NB4 (cell line): ENCODE measurements around the gene EQTN.
A peak's percentile ranks its signal among the peaks of the same experiment; 100 is the strongest.

Source experiments
- DNase-seq: peaks from one replicate; pipeline ENCODE4 v3.0.0; 2010; ENCODE audit warnings: low read depth
- H3K4me3 ChIP-seq: one replicate; pipeline ENCODE4 v1.5.1; 2011; ENCODE audit warnings: mild to moderate bottlenecking, low read depth, low read length, moderate library complexity
- MYC ChIP-seq: IDR thresholded peaks from 2 replicates; pipeline ENCODE4 v1.6.1; 2011; ENCODE audit warnings: low read depth, low read length
- POLR2A ChIP-seq: IDR thresholded peaks from 2 replicates; pipeline ENCODE4 v1.6.1; 2011; ENCODE audit warnings: mild to moderate bottlenecking; ENCODE audit not compliant: insufficient read length; ENCODE audit errors: extremely low read depth
- TF ChIP-seq, protein P1 (sequence below): IDR thresholded peaks from 2 replicates; pipeline ENCODE4 v1.6.1; 2011; ENCODE audit warnings: low read depth, low read length
- TF ChIP-seq, protein P2 (sequence below): IDR thresholded peaks from one replicate; pipeline ENCODE4 v1.5.1; 2012; ENCODE audit warnings: low read depth, low read length

The EQTN gene

DNA sequence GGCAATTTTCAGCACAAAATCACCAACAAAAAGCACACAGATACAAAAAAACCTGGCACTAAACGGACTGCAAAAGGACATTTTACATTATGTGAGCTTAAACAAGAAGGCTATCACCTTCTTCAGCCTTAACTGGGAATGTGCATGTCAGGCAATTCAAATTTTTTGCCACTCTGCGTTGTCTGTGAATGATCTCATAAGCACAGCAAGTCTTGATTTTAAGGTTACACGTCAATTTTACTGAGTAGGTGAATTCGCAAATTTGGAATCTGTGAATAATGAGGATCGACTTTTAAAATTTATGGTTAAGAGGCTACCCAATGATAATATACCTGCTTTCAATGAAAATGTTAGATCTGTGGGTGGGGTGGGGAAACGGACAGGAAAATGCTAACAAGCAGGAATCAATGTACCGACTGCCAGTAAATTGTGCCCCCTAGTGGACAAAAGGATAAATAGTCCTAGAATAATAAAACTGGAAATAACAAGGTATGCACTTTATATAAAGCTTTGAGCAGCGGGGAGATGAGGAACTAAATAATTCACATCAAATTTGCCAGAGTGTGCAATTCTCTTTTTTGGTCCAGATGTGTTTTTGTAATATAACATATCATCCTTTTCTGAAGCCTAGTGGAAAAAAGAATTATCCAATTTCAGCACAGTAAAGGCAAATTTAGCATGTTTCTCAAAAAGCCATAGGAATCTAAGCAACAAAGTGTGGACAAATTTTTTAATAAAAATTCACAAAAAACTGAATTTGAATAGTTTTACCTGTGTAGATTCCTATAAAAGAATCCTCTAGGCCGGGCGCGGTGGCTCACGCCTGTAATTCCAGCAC, 20.5 kb downstream of the EQTN start:
- DNase-seq = peak; percentile 78
- no peak overlapping the region for H3K4me3 ChIP-seq
- TF ChIP-seq MYC (no peak), POLR2A (no peak)
- TF ChIP-seq, protein P1, sequence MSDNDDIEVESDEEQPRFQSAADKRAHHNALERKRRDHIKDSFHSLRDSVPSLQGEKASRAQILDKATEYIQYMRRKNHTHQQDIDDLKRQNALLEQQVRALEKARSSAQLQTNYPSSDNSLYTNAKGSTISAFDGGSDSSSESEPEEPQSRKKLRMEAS = no peak
- TF ChIP-seq, protein P2, sequence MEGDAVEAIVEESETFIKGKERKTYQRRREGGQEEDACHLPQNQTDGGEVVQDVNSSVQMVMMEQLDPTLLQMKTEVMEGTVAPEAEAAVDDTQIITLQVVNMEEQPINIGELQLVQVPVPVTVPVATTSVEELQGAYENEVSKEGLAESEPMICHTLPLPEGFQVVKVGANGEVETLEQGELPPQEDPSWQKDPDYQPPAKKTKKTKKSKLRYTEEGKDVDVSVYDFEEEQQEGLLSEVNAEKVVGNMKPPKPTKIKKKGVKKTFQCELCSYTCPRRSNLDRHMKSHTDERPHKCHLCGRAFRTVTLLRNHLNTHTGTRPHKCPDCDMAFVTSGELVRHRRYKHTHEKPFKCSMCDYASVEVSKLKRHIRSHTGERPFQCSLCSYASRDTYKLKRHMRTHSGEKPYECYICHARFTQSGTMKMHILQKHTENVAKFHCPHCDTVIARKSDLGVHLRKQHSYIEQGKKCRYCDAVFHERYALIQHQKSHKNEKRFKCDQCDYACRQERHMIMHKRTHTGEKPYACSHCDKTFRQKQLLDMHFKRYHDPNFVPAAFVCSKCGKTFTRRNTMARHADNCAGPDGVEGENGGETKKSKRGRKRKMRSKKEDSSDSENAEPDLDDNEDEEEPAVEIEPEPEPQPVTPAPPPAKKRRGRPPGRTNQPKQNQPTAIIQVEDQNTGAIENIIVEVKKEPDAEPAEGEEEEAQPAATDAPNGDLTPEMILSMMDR = peak; percentile 81

DNA sequence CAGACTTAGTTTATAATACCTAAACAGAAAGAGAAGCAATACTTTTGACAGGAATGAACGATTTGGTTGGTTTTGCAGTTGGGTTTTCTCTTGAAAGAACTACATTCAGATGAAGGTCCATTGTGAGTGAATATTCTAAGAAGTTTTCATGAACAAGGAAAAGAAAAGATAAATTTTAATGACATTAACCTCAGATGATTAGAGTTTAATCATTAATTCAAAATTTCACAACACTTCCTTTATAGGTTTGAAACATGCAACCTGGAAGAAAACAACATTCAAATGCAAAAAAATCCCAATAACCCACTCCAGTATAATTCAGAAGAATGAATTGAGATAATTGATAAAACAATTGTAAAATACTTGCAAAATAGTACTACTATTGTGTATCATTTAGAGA, 23.8 kb downstream of the EQTN start:
- DNase-seq = no peak
- TF ChIP-seq, protein P1 = no peak
- no peak for TF ChIP-seq MYC
- TF ChIP-seq POLR2A = no peak
- TF ChIP-seq, protein P2 = no peak
- no peak overlapping the region for H3K4me3 ChIP-seq

DNA sequence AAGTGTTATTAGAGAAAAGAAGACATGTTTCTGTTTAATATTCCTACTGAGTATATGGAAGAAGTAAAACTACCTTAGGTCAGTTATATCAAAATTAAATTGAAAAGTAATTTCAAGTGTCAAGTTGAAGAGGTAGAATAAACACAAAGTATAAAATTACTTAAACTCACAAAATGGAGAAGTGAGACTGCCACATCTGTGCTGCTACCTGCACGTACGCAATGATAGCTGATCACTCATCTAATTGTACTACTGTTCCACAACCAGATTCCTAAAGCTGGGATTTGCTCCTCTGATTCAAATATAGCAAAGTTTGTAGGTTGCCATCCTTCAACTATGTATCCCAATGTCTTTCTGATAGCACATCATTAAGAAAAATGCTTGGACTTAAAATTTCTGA, 24.8 kb downstream of the EQTN start:
- DNase-seq = no peak
- H3K4me3 ChIP-seq = no peak overlapping the region
- TF ChIP-seq, protein P1 = no peak
- TF ChIP-seq, protein P2 = no peak
- no peak for TF ChIP-seq MYC
- no peak for TF ChIP-seq POLR2A

DNA sequence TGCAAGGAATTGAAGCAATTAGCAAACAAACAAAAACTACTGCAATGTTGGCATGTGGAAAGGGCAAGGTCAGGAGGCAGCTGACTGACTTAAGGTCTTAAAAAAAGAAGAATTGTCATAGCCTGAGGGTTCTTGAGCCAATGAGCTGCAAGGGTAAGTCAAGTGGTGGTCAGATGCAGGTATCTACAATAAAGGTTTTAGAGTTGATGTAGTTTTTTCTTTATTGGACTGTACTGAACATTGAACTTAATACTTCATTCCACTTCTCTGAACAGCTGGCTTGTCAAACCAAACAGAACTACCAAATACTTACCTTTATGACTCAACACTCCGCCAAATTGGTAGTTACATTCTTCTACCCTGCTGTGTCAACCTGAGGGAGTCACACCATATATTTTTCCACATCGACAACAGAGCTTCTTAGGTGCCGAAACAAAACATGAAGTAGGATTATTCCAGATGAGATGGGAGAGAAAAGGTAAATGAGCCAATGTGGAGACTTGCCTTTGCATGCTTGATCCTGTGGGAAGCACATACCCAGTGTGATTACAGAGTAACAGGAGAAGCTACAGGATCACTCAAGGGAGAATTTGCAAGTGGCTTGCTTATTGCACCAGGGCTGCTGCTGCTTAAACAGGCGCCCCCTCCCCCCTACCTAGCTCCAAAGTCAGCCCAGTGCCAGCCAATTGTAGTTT, 35.3 kb downstream of the EQTN start:
- DNase-seq = no peak
- no peak overlapping the region for H3K4me3 ChIP-seq
- TF ChIP-seq, protein P1 = no peak
- TF ChIP-seq MYC = no peak
- TF ChIP-seq POLR2A = no peak
- TF ChIP-seq, protein P2 = no peak

DNA sequence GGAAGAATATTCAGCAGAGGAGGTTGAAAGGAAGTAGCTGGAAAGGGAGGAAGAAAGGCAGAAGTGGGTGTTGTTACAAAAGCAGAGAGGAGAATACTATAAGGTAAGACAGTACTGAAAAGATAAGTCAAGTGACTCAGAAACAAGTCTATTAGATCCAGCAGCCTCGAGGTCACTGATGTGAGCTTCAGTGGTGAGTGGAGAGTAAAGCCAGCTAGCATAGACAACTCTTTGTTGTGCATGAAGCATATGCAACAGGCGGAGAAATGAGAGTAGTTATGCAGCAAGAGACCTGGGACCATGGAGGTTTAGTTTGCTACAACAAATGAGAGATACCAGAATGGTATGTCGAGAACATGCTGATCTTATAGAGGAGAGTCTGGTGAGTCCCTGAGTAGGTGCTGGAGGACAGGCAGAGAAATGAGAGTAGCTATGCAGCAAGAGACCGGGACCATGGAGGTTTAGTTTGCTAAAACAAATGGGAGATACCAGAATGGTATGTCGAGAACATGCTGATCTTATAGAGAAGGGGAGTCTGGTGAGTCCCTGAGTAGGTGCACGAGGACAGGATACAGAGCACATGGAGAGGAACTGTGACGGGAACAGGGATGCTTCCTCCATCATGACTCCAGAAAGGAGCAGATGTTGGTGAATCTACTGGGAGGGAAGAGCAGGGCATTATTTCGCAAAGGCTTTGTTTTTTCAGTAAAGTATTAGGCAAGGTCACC, 36.0 kb downstream of the EQTN start:
- no peak overlapping the region for H3K4me3 ChIP-seq
- TF ChIP-seq, protein P1 = no peak
- TF ChIP-seq, protein P2 = no peak
- no peak for TF ChIP-seq POLR2A
- TF ChIP-seq MYC = no peak
- DNase-seq = no peak
